GM21360 (cell line): ENCODE measurements around the gene RNF2.
"Not testable (repeated sequence)": the region's sequence is repeated elsewhere in the genome, so short reads cannot be mapped to it uniquely, and the experiment has no call there.

Experiments
- ATAC-seq: cut with Tn5 transposase; IDR thresholded peaks from one replicate; pipeline ENCODE4 v1.9.1; 2021; ENCODE audit warnings: mild to moderate bottlenecking, moderate library complexity; ENCODE audit not compliant: unreplicated experiment

RNF2 gene

GRCh38 chr1:185049670-185050069 lies 4.3 kb downstream of the RNF2 start:
- no peak for ATAC-seq

GRCh38 chr1:185050823-185051451 lies 5.6 kb downstream of the RNF2 start:
- ATAC-seq: no peak

GRCh38 chr1:185053204-185053603 lies 7.8 kb downstream of the RNF2 start:
- ATAC-seq: no peak

GRCh38 chr1:185054365-185055060 lies 9.2 kb downstream of the RNF2 start:
- no peak for ATAC-seq

- no peak for ATAC-seq
These were observed 12.8 kb downstream of the RNF2 start for GRCh38 chr1:185058110-185058509.

- no peak for ATAC-seq
These were observed 13.5 kb downstream of the RNF2 start for GRCh38 chr1:185058876-185059275.

- ATAC-seq: no peak
These were observed 14.7 kb downstream of the RNF2 start for GRCh38 chr1:185059950-185060571.

- ATAC-seq: peak; percentile 54
These were observed 17.5 kb downstream of the RNF2 start for GRCh38 chr1:185062710-185063370.

- ATAC-seq: no peak
These were observed 18.4 kb downstream of the RNF2 start for GRCh38 chr1:185063719-185064118.

GRCh38 chr1:185065006-185065405 lies 19.6 kb downstream of the RNF2 start:
- ATAC-seq: not testable (repeated sequence)

- no peak for ATAC-seq
These were observed 20.8 kb downstream of the RNF2 start for GRCh38 chr1:185066181-185066580.

GRCh38 chr1:185068341-185068740 lies 23.0 kb downstream of the RNF2 start:
- ATAC-seq: no peak

GRCh38 chr1:185069202-185069772 lies 23.9 kb downstream of the RNF2 start:
- no peak for ATAC-seq

GRCh38 chr1:185070051-185070450 lies 24.7 kb downstream of the RNF2 start:
- no peak for ATAC-seq

GRCh38 chr1:185073725-185074124 lies 28.4 kb downstream of the RNF2 start:
- no peak for ATAC-seq

GRCh38 chr1:185074307-185074706 lies 28.9 kb downstream of the RNF2 start:
- no peak for ATAC-seq

- no peak for ATAC-seq
These were observed 30.1 kb downstream of the RNF2 start for GRCh38 chr1:185075476-185075875.

GRCh38 chr1:185077374-185077773 lies 32.0 kb downstream of the RNF2 start:
- ATAC-seq: no peak

GRCh38 chr1:185080422-185080821 lies 35.1 kb downstream of the RNF2 start:
- no peak for ATAC-seq

- ATAC-seq: no peak
These were observed 38.5 kb downstream of the RNF2 start for GRCh38 chr1:185083818-185084217.

- ATAC-seq: no peak
These were observed 41.7 kb downstream of the RNF2 start for GRCh38 chr1:185087101-185087500.
